ENCODE results near the gene KIAA1217.

Gene KIAA1217

DNA sequence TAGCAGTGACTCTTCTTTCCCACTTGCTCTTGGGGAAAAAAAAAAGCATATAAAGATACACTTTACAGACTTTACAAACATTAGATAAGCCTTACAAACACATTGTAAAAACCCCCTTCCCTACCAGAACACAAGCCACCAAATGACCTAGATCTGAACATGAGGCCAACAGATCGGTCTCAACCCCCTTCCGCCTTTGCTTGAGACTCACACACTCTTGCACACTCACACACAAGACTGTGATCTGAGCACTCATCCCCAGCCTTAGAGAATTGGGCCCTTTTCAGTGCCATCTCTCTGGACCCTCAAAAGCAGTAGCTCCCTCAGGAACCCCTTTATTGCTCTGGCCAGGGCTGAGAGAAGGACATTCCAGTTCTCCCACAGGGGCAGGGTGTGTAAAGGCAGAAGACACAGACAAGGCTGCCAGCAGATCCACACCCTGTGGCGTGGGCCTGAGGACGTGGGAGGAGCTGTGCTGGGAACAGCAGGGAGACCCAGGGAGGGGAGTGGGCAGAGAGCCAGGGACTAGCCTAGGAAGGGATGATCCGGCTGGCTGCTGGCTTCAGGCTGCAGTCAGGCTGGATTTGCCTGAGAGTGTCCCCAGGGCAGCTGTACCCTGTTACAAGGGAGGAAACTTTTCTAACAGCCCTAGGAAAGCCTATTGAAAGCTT lies 206.7 kb downstream of the KIAA1217 start:
- intact Hi-C loops (cut with DNase I) = no loop called here

DNA sequence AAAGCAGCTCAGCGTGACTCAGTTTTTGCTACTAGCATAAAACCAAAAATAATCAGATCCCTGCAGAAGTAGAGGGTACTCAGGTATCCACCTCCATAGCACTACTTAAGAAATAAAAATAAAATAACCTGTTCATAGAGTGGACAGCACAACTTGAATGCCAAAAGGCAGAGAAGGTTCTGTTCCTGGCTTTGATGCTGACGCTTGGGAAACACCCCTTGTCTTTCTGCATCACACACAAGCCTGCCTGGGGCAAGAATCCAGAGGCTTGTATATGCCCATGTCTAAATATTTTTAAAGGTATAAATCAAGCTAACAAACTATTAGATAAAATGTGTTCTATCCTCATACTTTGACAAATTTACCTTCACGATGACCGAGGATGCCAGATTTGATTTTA lies 207.3 kb downstream of the KIAA1217 start:
- no peak for DNase-seq
- intact Hi-C loops (cut with DNase I) = no loop called here

More for the DNA sequence above, 206.7 kb downstream of the KIAA1217 start:
- DNase-seq = peak in 1 of 42 donors; percentile 10

DNA sequence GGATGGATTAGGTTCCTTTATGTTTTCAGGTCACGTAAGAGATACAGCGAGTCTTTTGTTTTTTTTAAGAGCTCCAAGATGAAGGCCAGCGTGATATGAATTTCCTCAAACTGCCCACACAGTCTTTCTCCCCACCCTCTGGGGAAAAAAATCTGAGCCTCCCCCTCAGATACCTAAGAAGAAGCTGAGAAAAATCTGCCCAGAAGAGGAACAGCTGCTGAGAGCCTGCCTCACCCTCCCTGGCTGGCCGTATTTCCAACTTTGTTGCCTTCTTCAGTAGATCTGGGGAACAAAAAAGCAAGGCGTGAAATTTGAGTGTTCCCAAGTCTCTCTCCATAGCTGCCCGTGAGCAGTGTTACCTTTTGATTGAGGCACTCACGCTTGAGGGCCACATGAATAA lies 208.1 kb downstream of the KIAA1217 start:
- intact Hi-C loops (cut with DNase I) = no loop called here

GRCh38 chr10:24418532-24418931 lies 209.6 kb downstream of the KIAA1217 start:
- intact Hi-C loops (cut with DNase I) = no loop called here
- no peak for DNase-seq

More for the DNA sequence above, 208.1 kb downstream of the KIAA1217 start:
- DNase-seq = no peak

DNA sequence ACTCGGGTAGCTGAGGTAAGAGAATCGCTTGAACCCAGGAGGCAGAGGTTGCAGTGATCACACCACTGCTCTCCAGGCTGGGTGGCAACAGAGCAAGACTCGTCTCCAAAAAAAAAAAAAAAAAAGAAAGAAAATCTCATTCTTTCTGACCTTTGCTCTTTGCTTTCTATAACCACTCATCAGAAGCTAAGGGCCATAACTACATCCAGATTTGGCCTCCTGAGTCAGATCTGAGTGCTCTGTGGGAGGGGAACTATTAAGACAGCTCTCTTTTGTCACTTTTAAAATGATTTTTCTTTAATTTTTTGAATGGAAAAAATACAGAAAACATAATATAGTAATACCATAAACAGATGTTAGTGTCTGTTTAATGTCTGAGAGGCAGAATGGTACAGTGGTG lies 210.1 kb downstream of the KIAA1217 start:
- intact Hi-C loops (cut with DNase I) = no loop called here
- no peak for DNase-seq

DNA sequence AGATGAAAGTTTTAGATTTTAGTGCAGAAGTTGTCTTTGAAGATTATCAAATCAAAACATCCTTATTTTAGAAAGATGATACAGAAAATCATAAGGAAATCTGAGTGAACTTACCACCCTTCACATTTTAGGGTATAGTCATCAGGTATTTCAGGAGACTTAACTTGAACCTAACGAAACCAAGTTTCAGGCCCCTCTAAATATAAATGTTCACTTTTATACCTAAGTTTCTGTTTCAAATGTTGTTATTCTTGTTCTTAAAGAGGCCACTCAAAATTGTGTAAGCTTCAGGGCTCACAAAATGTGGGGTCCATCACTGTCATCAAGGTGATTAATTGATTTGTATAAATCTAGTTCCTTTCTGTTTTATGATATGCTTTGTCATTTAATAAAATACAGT lies 216.2 kb downstream of the KIAA1217 start:
- intact Hi-C loops (cut with DNase I) = no loop called here
- DNase-seq = no peak

DNA sequence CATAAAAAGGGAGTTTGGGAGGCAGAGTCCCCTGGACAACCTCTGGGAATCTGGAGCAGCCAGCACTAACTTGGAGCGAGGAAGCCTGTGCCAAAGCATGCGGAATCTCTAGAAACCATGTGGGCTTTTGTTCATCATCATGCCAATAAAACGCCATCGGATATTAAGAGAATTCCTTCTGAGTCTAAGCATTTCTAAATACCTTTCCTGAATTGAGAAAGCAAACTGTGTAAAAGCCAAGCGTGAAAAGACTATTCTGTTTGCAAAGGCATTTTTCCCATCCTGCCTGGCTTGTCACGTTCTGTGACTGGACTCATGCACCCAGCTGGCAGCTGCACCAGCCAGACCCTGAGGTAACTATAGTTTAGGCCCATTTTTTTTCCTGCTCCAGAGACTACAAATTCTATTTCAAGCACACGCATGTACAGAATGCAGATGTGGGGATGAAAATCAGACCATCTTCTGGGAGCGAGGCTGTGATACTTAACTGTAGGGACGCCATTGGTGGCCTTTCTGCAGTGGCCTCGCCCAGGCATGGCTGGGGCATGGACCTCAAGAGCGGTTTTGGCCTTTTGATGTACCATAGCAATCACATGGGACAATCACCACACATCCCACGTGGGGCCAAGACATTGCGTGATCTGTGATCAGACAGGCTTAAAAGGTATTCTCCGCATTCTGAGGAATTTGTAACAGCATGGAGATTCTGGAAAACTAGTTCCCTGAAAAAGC lies 218.9 kb downstream of the KIAA1217 start:
- intact Hi-C loops (cut with DNase I) = no loop called here
- no peak for DNase-seq

DNA sequence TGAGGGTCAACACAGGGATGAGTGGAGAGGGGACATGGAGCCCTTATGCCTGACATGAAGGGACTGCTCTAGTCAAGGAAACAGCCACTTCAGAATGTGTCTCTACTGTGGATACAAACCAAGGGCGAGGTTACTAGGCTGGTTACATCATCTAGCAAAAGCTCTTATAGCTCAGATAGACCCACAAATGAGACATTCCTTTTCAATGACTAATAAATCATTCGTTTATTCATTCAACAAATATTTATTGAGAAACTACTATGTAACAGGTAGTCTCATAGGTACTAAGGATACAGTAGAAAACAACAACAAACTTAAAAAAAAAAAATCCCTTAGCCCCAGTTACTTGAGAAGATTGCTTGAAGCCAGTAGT lies 219.5 kb downstream of the KIAA1217 start:
- intact Hi-C loops (cut with DNase I) = no loop called here
- no peak for DNase-seq

DNA sequence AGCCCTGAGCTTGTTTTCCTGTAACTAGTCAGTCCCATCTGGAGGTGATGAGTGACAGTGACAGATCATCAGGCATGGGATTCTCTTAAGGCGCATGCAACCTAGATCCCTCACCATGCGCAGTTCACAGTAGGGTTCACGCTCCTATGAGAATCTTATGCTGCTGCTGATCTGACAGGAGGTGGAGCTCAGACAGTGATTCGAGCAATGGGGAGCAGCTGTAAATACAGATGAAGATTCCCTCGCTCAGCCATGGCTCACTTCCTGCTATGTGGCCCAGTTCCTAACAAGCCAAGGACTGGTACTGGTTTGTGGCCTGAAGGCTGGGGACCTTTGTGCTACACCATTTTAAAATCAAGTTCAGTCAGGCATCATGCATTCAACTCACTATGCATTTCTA lies 221.7 kb downstream of the KIAA1217 start:
- no peak for DNase-seq
- intact Hi-C loops (cut with DNase I) = no loop called here

DNA sequence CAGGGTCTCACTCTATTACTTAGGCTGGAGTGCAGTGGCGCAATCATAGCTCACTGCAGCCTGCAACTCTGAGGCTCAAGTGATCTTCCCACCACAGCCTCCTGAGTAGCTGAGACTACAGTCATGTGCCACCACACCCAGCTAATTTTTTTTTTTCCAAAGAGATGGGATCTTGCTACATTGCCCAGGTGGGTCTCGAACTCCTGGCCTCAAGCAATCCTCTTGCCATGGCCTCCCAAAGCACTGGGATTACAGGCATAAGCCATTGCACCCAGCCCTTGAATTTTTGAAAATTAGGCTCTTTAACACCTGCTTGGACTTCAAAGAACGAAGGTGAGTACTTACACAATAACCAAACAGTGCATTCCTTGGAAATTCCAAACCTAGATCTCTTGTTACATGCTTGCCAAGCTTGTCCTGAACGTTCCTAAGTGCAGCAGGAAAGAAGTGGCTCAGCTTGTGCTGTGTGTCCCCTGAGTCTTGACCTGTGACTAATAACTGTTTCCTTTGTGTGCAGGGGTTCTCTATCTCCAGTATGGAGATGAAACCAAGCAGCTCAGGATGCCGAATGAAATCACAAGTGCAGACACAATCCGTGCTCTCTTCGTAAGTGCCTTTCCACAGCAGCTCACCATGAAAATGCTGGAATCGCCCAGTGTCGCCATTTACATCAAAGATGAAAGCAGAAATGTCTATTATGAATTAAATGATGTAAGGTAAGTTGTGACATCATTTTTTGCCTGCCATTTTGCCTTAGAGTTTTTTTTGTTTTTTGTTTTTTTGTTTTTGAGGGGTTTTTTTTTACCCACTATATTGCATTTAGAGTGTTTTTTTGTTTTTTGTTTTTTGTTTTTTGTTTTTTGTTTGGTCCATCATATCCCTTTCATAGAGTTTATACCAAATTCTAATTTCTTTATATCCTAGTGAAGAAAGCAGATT lies 223.8 kb downstream of the KIAA1217 start:
- no peak for DNase-seq
- intact Hi-C loops (cut with DNase I) = no loop called here

GRCh38 chr10:24433705-24434104 lies 224.8 kb downstream of the KIAA1217 start:
- intact Hi-C loops (cut with DNase I) = no loop called here
- no peak for DNase-seq

DNA sequence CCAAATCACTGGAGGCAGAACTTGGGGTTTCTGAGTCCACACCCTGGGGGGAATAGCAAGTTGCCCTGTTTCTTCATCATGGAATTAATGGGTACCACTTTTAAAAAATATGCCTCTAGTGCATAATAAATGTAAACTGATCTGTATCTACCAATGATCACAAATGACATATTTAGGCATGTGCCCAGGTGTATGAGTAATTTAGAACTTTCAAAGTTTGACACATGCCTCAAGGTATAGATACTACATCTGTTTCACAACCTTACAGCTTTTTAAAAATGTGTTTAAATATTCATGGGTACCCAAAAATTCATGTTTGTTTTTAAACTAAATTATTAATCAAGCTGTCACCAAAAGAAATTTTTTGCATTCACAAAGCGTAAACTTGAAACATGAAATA lies 226.0 kb downstream of the KIAA1217 start:
- intact Hi-C loops (cut with DNase I) = no loop called here
- DNase-seq = no peak

- intact Hi-C loops (cut with DNase I) = no loop called here
- DNase-seq = no peak
Observed at GRCh38 chr10:24435374-24435773, 226.4 kb downstream of the KIAA1217 start.

DNA sequence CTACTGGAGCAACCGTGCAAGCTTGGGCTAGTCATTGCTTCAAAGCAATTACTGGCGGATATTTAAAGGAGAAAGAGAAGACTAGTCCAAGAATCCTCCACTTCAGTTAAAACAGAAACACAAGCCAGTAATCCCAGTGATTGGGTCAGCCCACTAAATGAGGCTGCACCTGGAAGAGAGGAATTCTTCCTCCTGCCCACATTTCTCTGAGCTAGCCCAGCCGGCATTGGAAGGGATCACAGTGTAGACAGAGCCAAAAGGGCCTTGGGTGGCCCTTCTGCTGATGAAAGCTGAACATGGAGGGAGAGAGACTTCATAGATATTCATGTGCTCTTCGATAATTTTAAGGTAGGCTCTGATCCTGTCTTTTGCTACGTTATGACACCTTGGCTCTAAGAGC lies 228.4 kb downstream of the KIAA1217 start:
- no peak for DNase-seq
- intact Hi-C loops (cut with DNase I) = no loop called here

DNA sequence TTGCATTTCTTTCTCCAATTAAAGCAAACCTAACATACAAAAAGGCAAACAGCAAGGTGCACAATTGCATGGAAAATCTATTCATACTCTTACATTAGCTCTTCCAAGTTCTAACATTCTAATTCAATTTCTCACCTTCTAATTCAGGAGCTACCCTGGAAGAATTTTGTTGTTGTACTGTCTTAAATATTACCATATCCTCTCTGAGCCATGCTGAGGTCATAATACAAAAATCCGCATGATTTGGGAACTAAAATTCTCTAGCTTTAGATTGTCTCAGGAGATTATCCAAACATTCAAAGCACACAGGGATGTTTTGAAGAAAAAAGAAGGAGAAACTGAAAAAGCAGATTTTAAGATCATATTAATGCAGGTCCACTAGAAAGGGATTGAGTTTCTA lies 229.9 kb downstream of the KIAA1217 start:
- no peak for DNase-seq
- intact Hi-C loops (cut with DNase I) = no loop called here

- intact Hi-C loops (cut with DNase I) = no loop called here
- peak in 1 of 42 donors; percentile 7 for DNase-seq
Observed at GRCh38 chr10:24439935-24440334, 231.0 kb downstream of the KIAA1217 start.

DNA sequence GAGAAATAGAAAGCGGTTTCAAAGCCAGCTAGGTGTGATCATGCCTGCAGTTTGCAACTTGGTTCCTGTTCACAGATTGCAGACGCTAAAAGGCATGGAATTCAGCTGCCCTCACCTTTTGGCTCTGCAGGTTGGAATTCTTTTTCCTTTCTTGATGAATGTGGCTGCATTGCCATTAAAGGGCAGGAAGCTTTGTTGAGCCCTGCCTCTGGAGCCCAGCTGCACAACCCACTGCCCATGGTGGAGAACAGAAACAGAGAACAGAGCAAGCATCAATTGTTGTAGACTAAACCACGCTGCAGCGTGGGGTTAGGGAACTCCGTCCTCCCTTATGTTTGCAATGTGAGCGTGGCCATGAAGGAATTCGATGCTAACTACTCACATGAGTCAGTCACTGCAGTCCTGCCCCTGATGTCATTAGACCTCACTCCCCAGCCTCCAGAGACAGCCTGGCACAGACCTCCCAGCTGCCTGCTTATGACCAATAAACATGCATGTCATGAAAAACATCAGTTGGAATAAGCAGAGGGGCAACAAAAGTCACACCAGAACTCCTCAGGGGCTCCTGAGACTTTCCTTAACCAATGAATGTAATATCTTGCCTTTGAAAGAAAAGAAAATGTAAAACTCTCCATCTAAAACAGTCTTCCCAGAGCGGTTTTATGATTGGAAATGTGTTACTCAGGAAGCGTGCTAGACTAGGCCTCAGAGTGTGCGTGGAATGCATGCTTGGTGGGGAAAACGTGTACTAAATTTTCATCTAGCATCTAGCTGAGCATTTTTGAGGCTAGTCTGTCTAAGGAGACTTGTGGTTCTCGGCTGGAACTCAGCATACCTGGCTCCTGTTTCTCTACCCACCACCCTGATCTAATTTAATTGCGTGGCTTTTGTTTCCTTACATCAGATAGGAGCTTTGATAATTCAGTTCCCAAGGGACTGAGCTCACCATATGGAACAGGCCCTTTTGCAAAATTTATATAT lies 232.2 kb downstream of the KIAA1217 start:
- DNase-seq = no peak
- intact Hi-C loops (cut with DNase I) = no loop called here

GRCh38 chr10:24442234-24442633 lies 233.3 kb downstream of the KIAA1217 start:
- DNase-seq = no peak
- intact Hi-C loops (cut with DNase I) = no loop called here

All from head of caudate nucleus (tissue), 42 donors.